ENCODE measurements around the gene FTSJ1.
"Not testable (repeated sequence)": the region's sequence is repeated elsewhere in the genome, so short reads cannot be mapped to it uniquely, and the experiment has no call there.

Gene FTSJ1

GRCh38 chrX:48475774-48476577, at the start of gene FTSJ1:
Gene FTSJ1 (plus strand): TSS chrX:48476199. CDS start chrX:48478048, 1,849 bp downstream.
- DNase-seq (ENCODE audit: extremely low spot score) = peak; percentile 81
- CTCF ChIA-PET = no interaction called here
- POLR2A ChIA-PET = interaction anchor here (1.1 kb wide), 1 partner anchor 9 kb away, joined by 4 read pairs; no protein-coding TSS in a partner anchor
- peak; percentile 78 for TF ChIP-seq L3MBTL2 (conservative IDR thresholded peaks at IDR 0.05)
- TF ChIP-seq LEF1 (IDR thresholded peaks at IDR 0.05; ENCODE audit: borderline replicate concordance) = no peak
- peak; percentile 86 for TF ChIP-seq TARDBP (IDR thresholded peaks at IDR 0.05)
- TF ChIP-seq ARNT (IDR thresholded peaks at IDR 0.05) = peak; percentile 32; the same call in 1 of the 2 replicates
- 0 out of 2 replicates have a peak, but pooled peaks have one; percentile 32 for TF ChIP-seq SUZ12 (IDR thresholded peaks at IDR 0.05)
- TF ChIP-seq BHLHE40 (IDR thresholded peaks at IDR 0.05; ENCODE audit: borderline replicate concordance) = no peak
- TF ChIP-seq PKNOX1 (IDR thresholded peaks at IDR 0.05) = no peak
- no peak for TF ChIP-seq FOXK2 (IDR thresholded peaks at IDR 0.05)
- TF ChIP-seq ZNF384 (IDR thresholded peaks at IDR 0.05) = no peak
- TF ChIP-seq FOXM1 (IDR thresholded peaks at IDR 0.05; ENCODE audit: borderline replicate concordance) = no peak
- no peak for TF ChIP-seq SP1 (IDR thresholded peaks at IDR 0.05)
- no peak for TF ChIP-seq HDGF (IDR thresholded peaks at IDR 0.05; ENCODE audit: borderline replicate concordance)

- CTCF ChIA-PET; POLR2A ChIA-PET; DNase-seq (ENCODE audit: extremely low spot score): not testable (repeated sequence)
These were observed 48.8 kb upstream of the FTSJ1 start for GRCh38 chrX:48427027-48427716.

GRCh38 chrX:48429606-48430005, 46.4 kb upstream of the FTSJ1 start:
- POLR2A ChIA-PET, CTCF ChIA-PET: not testable (repeated sequence)
- DNase-seq (ENCODE audit: extremely low spot score) = peak; percentile 3

- CTCF ChIA-PET; DNase-seq (ENCODE audit: extremely low spot score); POLR2A ChIA-PET: not testable (repeated sequence)
These were observed 45.8 kb upstream of the FTSJ1 start for GRCh38 chrX:48430166-48430565.

- CTCF ChIA-PET; POLR2A ChIA-PET; DNase-seq (ENCODE audit: extremely low spot score): not testable (repeated sequence)
These were observed 42.3 kb upstream of the FTSJ1 start for GRCh38 chrX:48433713-48434112.

- CTCF ChIA-PET = interaction anchor here (0.6 kb wide), 1 partner anchor 79 kb away, joined by 3 read pairs; no protein-coding TSS in a partner anchor
- DNase-seq (ENCODE audit: extremely low spot score); POLR2A ChIA-PET: not testable (repeated sequence)
These were observed 28.8 kb upstream of the FTSJ1 start for GRCh38 chrX:48447201-48447600.

- POLR2A ChIA-PET = no interaction called here
- CTCF ChIA-PET = no interaction called here
- DNase-seq (ENCODE audit: extremely low spot score) = no peak
- TF ChIP-seq TARDBP (IDR thresholded peaks at IDR 0.05) (no peak), ELF4 (IDR thresholded peaks at IDR 0.05) (no peak)
These were observed 25.9 kb upstream of the FTSJ1 start for GRCh38 chrX:48450076-48450475.

GRCh38 chrX:48451708-48452107, 24.3 kb upstream of the FTSJ1 start:
- ChIA-PET CTCF (no interaction called here), POLR2A (no interaction called here)
- TF ChIP-seq L3MBTL2 (conservative IDR thresholded peaks at IDR 0.05) (no peak), FOXM1 (IDR thresholded peaks at IDR 0.05; ENCODE audit: borderline replicate concordance) (no peak), FOXK2 (IDR thresholded peaks at IDR 0.05) (no peak), ARNT (IDR thresholded peaks at IDR 0.05) (no peak), SUZ12 (IDR thresholded peaks at IDR 0.05) (no peak), ZNF384 (IDR thresholded peaks at IDR 0.05) (no peak), LEF1 (IDR thresholded peaks at IDR 0.05; ENCODE audit: borderline replicate concordance) (no peak), SP1 (IDR thresholded peaks at IDR 0.05) (no peak)
- no peak for DNase-seq (ENCODE audit: extremely low spot score)

GRCh38 chrX:48456628-48457331, 19.2 kb upstream of the FTSJ1 start:
- DNase-seq (ENCODE audit: extremely low spot score) = no peak
- ChIA-PET CTCF (no interaction called here), POLR2A (no interaction called here)
- no peak for TF ChIP-seq NFRKB (IDR thresholded peaks at IDR 0.05)
- TF ChIP-seq CTBP1 (IDR thresholded peaks at IDR 0.05; ENCODE audit: borderline replicate concordance) = no peak
- TF ChIP-seq PKNOX1 (IDR thresholded peaks at IDR 0.05) = no peak
- no peak for TF ChIP-seq TARDBP (IDR thresholded peaks at IDR 0.05)
- no peak for TF ChIP-seq ELF4 (IDR thresholded peaks at IDR 0.05)
- no peak for TF ChIP-seq BHLHE40 (IDR thresholded peaks at IDR 0.05; ENCODE audit: borderline replicate concordance)
- no peak for TF ChIP-seq FOXA1 (IDR thresholded peaks at IDR 0.05)
- no peak for TF ChIP-seq ARNT (IDR thresholded peaks at IDR 0.05)
- TF ChIP-seq FOXK2 (IDR thresholded peaks at IDR 0.05) = no peak
- no peak for TF ChIP-seq LEF1 (IDR thresholded peaks at IDR 0.05; ENCODE audit: borderline replicate concordance)
- TF ChIP-seq SUZ12 (IDR thresholded peaks at IDR 0.05) = no peak
- no peak for TF ChIP-seq HDGF (IDR thresholded peaks at IDR 0.05; ENCODE audit: borderline replicate concordance)
- TF ChIP-seq L3MBTL2 (conservative IDR thresholded peaks at IDR 0.05) = no peak
- TF ChIP-seq ZNF384 (IDR thresholded peaks at IDR 0.05) = no peak
- TF ChIP-seq FOXM1 (IDR thresholded peaks at IDR 0.05; ENCODE audit: borderline replicate concordance) = no peak
- TF ChIP-seq SP1 (IDR thresholded peaks at IDR 0.05) = no peak
